GM15510 (cell line): ENCODE data around the gene TUBB6.

ENCODE experiments used
- POLR2A ChIP-seq: IDR thresholded peaks from 3 replicates; pipeline ENCODE4 v1.6.1; 2011; ENCODE audit warnings: borderline replicate concordance; ENCODE audit not compliant: insufficient read length; ENCODE audit errors: extremely low read depth

TUBB6 gene

DNA sequence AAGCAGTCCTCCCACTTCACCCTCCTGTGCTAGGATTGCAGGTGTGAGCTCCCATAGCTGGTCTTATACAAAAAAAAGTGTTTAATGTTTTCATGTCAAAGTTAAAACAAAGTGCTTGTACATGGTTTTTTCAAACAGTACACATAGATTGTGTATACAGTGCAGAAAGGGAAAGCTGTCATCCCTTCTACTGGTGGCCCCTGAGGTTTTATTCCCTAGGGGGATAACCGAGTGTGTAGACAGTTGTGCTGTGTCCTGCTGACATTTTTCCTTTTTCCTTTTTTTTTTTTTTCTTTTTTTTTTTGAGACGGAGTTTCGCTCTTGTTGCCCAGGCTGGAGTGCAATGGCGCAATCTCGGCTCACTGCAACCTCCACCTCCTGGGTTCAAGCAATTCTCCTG lies 10.8 kb downstream of the TUBB6 start:
- TF ChIP-seq POLR2A: no peak

DNA sequence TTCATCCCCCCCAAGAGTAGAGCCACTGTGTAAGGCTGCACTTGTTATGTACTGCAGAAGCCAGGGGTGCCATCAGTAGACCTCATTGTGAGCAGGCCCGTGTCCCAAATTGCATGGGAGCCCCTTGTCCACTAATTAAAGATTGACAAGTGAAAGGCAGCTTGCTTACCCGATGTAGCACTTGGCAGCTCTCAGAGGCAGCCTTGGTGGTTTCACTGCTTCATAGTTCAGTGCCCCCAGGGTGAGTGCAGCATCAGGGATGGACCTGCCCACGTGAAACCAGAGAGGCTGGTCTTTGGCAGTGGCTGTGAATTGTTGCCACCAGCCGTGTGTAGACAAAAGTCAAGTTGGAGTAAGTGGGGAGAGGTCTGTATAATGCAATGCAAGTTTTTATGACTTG lies 13.3 kb downstream of the TUBB6 start:
- TF ChIP-seq POLR2A: no peak

DNA sequence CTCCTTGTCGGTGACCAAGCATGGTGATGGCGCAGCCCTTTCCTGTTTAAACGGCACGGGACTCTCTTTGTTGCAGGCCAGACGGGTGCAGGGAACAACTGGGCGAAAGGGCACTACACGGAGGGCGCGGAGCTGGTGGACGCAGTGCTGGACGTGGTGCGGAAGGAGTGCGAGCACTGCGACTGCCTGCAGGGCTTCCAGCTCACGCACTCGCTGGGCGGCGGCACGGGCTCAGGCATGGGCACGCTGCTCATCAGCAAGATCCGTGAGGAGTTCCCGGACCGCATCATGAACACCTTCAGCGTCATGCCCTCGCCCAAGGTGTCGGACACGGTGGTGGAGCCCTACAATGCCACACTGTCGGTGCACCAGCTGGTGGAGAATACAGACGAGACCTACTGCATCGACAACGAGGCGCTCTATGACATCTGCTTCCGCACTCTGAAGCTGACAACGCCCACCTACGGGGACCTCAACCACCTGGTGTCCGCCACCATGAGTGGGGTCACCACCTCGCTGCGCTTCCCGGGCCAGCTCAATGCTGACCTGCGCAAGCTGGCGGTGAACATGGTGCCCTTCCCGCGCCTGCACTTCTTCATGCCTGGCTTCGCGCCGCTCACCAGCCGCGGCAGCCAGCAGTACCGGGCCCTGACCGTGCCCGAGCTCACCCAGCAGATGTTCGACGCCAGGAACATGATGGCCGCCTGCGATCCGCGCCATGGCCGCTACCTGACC lies 17.1 kb downstream of the TUBB6 start:
- TF ChIP-seq POLR2A: no peak

DNA sequence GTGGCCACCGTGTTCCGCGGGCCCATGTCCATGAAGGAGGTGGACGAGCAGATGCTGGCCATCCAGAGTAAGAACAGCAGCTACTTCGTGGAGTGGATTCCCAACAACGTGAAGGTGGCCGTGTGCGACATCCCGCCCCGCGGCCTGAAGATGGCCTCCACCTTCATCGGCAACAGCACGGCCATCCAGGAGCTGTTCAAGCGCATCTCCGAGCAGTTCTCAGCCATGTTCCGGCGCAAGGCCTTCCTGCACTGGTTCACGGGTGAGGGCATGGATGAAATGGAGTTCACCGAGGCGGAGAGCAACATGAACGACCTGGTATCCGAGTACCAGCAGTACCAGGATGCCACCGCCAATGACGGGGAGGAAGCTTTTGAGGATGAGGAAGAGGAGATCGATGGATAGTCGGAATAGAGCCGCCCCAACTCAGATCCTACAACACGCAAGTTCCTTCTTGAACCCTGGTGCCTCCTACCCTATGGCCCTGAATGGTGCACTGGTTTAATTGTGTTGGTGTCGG lies 17.7 kb downstream of the TUBB6 start:
- no peak for TF ChIP-seq POLR2A

DNA sequence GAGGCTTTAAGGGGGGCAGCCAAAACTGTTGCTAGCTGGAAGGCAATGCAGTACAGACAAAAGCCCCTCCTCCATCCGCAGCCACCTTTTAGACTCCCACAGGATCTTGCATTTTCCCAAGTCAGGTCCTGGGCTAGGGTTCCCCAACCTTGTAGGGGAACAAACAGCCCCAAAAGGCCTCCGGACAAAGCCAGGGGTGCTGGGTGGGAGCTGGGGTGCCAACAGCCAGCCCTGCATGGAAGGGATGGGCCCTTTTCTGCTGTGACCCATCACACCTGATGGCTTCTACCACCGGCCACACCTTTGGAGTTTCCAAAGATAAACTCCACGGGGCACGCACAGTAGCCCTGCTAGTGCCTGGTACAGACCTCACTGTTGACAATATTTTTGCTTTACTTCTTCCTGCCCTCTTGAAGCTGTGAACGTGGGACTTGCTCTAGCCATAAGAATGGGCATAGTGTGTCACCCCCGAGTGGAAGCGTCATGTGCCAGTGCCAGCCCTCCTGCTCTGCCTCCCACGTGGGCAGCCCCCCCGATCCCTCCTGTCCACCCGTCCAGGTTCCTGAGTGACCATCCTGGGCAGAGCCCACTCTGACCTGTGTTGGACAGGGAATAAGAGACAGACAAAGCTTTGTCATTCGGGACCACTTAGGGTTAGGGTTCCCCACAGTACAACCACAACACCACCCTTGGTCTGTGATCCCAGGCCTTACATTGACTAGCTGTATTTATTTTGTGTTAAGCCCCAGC lies 18.8 kb downstream of the TUBB6 start:
- TF ChIP-seq POLR2A: no peak

DNA sequence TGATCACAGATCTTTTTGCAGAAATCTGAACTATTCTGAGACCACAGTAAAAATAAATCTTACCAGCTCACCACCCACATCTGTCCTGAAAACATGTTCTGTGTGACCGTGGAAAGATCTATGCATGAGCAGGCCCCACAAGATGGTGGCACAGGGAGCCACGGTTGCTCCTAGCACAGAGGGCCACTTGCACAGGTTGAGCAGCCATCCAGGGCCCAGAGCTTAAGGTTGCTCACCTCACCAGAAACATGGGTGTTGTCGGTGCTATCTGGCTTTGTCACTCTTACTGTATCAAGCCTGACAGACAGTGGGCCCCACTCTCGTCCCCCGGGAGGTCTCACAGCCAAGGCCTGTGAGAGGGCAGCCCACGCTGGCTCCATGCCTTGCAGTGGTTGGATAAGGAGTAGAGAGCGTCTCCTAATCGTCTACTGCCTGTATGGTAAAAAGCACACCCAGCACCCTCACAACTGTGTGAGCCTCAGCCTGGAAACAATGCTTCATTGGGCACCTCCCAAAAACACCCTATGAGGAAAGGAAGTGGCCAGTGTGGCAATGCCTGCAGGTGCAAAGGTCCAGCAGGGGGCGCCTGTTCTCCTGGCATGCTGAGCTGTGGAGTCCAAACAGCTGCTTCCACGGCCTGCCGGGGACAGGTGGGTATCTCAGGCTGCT lies 19.6 kb downstream of the TUBB6 start:
- TF ChIP-seq POLR2A: no peak

DNA sequence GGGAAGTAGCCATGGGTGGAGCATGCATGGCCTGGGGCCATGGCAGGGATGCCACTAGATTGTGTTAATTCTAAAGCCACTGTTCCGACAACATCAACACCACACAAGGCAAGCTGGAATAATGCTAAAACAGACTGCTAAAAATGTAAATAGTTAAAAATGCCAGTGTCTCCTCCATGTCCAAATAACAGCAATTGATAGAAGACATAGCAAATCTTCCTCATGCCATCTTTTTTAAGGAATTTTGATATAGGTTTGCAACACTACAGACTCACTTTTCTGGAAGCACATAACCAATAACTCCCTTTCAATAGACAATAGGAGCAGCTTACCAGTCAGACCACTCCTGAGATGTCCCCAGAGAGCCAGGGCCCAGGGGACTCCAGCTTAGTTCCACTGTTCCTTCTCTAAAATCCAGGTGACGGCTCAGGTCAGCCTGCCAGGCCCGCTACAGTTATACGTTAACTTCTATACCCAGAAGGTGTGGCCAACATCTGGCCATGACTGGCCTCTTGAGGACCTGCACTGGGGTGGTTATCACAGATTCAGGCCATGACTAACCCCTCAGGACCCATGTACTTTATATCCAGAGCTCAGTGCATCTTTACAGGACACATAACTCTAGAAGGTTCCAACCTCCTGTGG lies 20.3 kb downstream of the TUBB6 start:
- no peak for TF ChIP-seq POLR2A

DNA sequence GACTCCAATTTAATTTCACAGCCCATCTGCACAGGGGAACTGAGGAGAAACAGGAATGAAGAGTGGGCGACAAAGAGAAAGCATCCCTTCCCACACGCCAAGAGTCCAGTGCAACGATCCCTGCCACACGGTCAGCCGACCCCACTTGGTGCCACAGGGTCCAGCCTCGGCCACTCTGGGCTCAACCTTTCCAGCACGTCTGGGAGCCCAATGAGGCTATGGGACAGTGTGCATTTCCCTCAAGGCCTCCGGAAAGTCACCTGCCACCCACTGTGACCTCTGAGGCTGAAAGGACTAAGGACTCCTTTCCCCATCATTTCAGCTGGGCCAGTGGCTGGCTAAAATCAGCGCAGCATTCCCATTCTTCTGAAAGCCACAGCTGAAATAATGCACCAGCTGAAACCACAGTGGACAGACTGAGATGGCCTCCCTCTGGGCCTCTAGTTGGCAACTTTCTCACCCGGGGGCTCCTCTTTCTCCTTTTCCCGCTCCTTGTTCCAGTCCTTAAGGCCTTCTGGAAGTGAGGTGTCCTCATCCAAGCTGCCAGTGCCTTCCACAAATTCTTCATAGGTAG lies 21.2 kb downstream of the TUBB6 start:
- TF ChIP-seq POLR2A: no peak

DNA sequence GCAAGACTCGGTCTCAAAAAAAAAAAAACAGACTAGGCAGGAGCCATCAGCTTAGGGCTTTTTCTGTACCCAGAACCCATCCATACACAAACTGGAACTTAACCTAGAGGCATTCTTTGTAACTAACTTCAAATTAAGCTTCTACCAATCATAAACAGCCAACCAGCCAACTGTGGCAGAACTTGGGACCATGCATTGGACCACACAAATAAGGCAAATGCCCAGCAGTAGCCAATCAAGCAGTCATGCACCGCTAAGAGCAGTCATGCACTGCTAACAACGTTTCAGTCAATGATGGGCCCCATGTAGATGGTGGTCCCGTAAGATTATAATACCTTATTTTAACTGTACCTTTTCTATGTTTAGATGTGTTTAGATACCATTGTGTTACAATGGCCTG lies 22.7 kb downstream of the TUBB6 start:
- no peak for TF ChIP-seq POLR2A

DNA sequence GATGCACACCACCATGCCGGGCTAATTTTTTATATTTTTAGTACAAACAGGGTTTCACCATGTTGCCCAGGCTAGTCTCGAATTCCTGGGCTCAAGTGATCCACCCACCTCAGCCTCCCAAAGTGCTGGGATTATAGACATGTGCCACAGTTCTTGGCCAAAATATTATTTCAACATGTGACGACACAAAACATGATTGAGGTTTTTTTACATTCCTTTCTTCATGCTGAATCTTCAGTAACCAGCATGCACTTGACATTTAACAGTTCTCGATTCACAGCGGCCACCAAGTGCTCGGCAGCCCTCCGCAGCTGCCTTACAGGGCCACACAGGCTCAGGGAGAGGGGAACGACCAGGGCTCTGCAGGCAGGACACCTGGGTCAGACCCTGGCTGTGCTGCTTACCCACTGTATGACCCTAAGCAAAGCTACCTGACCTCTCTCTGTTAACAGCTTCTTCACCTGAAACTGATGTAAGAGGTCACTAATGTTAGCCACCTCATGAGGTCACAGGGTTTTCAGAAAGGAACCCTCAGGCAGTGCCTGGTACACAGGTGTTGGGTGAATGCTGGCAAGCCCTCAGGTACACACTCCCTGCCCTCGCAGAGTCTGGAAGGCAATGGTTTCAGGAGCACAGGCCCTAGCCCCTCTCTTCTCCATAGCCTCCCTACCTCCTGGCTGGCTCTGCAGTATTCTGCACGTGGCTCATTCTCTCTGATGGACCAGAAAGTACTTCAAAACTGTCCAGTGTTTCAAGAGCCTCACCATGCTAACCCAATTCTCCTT lies 25.7 kb downstream of the TUBB6 start:
- TF ChIP-seq POLR2A: no peak

DNA sequence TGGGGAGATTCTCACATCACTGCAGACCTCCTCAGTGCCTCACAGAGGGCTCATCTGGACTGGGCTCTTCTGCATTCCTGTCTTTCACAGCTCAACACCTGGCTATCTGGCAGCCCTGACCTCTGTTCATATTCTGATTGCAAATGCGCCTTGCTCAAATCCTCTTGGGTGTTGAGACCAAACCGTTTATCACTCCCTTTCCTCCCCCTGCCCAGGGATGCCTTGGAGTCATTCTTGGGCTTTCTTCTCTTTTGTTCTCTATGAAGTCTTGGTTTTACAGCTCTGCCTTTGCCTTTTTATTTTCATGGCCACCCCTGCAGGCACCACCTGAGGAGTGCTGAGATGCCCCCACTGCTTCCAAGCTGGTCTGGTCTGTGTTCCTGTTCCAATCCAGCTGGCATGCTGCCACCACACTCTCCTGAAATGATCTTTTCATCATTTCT lies 26.3 kb downstream of the TUBB6 start:
- no peak for TF ChIP-seq POLR2A

DNA sequence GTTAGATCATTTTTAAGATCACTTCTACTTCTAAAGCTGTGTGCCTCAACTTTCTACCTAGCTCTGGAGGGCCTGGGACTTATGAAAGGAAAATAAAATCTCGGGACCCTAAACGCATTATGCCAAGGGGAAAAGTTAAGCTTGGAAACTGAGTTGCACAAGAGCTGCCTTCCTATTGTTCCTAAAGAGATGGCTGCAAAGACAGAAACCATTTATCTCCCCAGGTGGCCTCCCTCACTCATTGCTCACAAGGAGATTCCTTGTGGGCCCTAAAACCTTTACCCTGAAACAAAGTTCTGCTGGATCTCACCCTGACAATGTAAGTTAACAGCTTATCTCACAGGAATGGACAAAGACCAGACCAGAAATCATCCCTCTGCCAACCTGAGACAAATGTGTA lies 26.8 kb downstream of the TUBB6 start:
- TF ChIP-seq POLR2A: no peak

DNA sequence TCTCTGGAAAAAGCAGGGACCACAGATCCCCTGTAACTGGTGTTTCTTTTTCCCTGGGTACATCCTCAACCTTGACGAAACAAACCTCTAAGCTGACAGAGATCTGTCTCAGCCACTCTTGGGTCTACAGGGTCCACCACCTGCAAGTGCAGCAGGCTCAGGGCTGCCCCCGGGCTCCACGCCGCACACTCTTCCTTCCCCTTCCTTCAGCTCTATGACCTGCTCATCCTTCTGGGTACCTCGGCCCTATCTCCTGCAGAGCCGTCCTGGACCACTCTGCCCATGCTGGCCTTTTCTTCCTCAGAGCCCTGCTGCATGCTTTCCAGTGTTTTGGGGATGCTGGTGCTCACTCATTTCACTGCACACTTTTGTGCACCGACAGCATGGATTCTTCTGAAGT lies 27.5 kb downstream of the TUBB6 start:
- no peak for TF ChIP-seq POLR2A

DNA sequence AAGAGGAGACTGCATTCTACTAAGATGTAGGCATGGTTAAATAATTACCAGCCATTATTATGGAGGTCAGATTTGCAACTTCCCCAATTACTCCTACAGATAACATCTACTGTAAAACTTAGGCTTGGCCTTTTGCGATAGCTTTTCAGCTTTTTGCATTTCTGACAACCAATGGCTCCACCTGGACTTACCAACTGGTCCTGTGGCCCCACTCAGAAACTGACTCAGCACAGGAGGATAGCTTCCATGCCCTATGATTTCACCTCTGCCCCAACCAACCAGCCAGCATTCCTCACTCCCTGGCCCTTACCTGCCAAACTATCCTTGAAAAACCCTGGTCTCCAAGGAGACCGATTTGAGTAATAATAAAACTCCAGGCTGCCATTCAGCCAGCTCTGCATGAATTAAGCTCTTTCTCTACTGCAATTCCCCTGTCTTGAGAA lies 28.2 kb downstream of the TUBB6 start:
- TF ChIP-seq POLR2A: no peak

DNA sequence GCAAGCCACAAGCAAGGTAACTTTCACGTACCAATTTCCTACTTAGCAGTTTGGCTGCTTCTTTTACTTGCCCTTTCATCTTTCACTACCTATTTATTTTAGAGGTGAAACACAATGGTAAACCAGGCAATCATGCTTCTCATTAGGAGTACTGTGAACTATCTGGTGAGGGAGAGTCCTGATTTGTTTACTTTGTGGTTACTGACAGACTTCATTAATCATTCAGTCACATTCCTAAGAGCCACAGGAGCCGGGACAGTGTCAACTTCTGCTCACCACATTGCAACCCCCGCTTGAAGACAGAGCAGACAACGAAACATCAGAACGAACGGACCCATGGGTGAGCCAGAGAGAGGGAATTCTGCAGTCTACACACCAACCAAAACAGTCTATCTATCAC lies 28.8 kb downstream of the TUBB6 start:
- TF ChIP-seq POLR2A: no peak

DNA sequence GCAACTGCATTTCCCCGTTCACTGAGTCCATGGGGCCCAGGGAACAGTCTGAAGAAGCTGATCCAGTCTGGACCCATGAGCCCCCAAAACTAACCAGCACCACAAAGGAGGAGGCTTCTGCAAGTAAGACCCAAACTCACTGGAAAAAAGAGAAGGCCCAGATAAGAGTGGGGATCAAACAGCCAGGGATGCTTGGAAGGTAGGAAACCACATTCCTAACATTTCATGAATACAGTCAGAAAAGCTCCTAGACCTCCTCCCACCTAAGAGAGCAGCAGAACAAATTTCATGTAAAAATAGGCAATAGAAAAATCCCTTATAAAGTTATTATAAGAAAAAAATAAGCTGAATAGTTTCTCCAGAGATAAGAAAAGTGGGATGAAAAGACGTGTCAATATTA lies 30.3 kb downstream of the TUBB6 start:
- TF ChIP-seq POLR2A: no peak
